Raji (cell line): ENCODE results near the gene CCDC51.

Source experiments
- POLR2A ChIP-seq: IDR thresholded peaks from 2 replicates; pipeline ENCODE4 v1.6.1; 2011; ENCODE audit warnings: low read depth, low read length, control low read depth; ENCODE audit not compliant: insufficient read depth

CCDC51 gene

DNA sequence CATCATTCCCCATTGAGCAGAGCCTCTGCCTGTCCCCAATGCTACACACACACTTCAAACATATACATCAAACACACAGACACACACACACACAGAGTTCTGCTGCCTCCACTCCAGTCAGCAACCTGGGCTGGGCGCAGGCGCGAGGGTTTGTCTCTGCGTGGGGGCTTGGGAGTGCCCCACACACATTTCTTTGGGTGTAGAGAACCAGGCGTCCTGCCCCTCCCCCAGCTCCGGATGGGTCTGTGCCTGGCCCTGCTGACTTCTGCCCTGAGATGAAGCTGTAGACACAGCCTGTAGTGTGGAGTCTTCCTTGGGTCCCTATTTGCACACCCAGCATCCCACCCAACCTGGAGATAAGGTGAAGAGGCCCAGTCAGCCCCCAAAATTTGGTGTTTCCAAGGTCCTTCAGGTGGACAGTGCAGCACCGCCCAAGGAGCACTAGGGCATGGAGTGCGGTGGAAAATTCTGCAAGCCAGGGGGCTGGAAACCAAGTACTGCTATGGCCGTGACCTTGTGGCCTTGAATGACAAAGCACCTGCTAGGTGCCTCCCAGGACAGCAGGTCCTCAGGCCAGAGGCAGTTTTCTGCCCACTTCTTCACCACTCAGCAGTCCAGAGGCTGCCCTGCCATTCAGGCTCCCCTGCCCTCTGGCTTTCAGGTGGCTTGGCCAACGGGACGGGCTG is 41.1 kb downstream of the CCDC51 start:
- TF ChIP-seq POLR2A, result no peak

DNA sequence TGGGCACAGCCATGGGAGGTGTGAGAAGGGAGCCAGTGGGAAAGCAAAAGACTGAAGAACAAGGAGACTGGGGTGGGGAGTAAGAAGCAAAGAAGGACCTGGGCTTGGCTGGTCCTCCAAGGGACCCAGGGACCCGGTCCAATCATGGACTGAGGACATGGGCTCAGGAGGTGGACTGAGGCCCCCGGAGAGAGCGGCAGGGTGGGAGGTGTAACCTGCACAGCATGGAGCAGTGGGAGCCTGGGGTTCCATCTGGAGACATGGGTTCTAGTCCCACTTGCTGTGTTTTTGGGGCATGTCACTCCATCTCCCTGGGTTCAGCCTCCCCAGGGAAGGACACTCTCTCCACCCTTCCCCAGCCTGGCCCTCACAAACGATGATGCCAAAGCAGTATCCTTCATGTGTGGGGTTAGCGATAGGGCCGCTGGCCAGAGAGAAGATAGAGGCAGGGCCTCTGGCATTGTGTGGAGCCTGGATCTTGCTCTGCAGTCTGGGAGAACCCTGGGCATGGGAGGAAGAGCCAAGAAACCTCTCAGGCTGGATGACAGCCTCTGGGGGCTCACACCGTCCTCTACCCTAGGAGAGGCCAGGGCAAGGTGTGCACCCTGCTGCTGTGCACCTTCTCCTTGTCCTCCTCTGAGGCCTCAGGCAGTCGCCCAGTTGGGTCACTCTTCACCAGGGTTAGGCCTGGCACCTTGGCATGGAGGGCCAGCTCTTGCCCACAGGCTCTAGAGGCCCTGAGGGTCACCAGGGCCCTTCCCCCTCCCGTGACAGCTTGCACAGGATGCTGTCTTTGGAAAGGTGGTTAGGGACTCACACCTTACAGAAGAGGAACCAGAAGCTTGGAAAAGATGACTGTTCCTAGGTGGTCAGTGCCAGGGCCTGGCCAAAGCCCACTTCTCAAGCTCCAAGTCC is 41.9 kb downstream of the CCDC51 start:
- TF ChIP-seq POLR2A, result no peak

DNA sequence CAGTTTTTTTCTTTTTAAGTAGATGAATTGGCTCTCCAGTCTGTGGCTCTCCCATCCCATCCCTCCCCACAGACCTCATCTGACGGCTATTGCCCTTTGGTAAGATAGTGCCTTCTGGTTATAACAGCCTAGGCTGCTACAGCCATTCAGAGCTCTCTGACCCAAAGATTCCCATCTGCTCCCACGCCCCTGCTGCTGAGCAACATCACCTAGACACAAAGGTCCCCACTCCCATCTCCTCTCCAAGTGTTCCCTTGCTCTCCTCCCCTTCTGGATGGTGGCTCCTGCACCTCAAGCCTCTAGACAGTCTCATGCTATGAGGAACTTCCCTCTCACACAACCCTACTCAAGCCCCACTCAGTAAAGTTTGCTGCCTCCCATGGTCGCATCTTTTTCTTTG is 44.2 kb downstream of the CCDC51 start:
- no peak for TF ChIP-seq POLR2A

DNA sequence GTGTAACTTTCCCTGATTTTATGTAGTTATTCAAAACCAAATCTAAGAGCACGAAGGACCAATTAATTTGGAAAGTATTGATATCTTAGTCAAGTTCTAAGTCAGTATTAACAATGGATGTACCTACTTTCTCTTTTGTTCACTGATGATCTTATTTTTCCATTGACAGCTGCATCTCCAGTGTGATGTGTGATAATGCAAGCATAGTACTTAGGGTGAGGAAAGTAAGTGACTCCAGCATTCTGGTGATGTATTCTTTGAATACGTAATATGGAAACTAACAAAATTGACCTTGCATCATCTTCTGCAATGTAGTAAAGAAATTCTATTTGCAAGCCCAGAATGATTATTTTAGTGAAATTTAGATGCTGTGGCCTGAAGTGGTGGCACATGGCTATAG is 45.5 kb downstream of the CCDC51 start:
- TF ChIP-seq POLR2A, result no peak

DNA sequence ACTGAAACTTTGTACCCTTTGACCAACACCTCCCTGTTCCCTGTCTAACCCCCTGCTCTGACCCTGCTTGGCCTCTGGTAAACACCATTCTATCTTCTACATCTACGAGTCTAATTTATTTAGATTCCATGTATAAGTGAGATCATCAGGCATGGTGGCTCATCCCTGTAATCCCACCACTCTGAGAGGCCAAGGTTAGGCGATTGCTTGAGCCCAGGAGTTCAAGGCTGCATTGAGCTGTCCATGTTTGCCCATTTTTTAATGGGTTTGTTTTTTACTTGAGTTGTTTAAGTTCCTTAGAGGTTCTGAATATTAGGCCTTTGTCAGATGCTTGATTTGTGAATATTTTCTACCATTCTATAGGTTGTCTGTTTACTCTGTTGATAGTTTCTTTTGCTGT is 51.0 kb downstream of the CCDC51 start:
- TF ChIP-seq POLR2A, result no peak

DNA sequence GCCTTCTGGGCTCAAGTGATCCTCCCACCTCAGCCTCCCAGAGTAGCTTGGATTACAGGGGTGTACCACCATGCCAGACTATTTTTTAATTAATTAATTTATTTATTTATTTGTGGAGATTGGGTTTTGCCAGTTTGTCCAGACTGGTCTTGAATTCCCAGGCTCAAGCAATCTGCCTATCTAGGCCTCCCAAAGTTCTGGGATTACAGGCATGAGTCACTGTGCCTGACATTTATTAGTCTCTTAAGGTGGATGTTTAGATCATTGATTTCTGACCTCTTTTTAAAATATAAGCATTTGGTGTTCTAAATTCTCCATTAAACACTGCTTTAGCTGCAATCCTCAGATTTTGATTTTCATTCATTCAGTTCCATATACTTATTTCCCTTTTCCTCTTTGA is 52.3 kb downstream of the CCDC51 start:
- no peak for TF ChIP-seq POLR2A
